Activated CD4-positive, alpha-beta T cell treated with anti-CD3 and anti-CD28 coated beads, Interleukin-2, amount 50 U/mL, for 24 hours (primary cell): ENCODE results near the gene TRAPPC5.

Experiments used
- DNase-seq, 2 donors: peaks; one replicate each; pipeline ENCODE4 v3.0.0-alpha.2; 2020; ENCODE audit warnings: low read depth in 1 of 2, low spot score in 1 of 2

Gene TRAPPC5

GRCh38 chr19:7699003-7699402, 18.4 kb downstream of the TRAPPC5 start:
- no peak for DNase-seq

GRCh38 chr19:7699417-7700401, 19.1 kb downstream of the TRAPPC5 start:
- DNase-seq = peak in 1 of 2 donors; percentile 49

- DNase-seq = no peak
Observed at GRCh38 chr19:7701049-7701653, 20.5 kb downstream of the TRAPPC5 start.

GRCh38 chr19:7701654-7702457, 21.2 kb downstream of the TRAPPC5 start, which contains the start of gene FCER2:
TSS of gene FCER2 (minus strand) at chr19:7702131. CDS start at chr19:7699760, 2,371 bp downstream.
- no peak for DNase-seq

GRCh38 chr19:7703332-7703731, 22.7 kb downstream of the TRAPPC5 start:
- no peak for DNase-seq

GRCh38 chr19:7704280-7705060, 23.8 kb downstream of the TRAPPC5 start:
- no peak for DNase-seq

- peak; percentile 43 to 77 for DNase-seq
Observed at GRCh38 chr19:7705387-7706187, 25.0 kb downstream of the TRAPPC5 start.

GRCh38 chr19:7706188-7706954, 25.7 kb downstream of the TRAPPC5 start:
- no peak for DNase-seq

GRCh38 chr19:7706955-7707456, 26.4 kb downstream of the TRAPPC5 start:
- no peak for DNase-seq

- no peak for DNase-seq
Observed at GRCh38 chr19:7709932-7710460, 29.4 kb downstream of the TRAPPC5 start.

- DNase-seq = no peak
Observed at GRCh38 chr19:7710616-7711015, 30.0 kb downstream of the TRAPPC5 start.

- DNase-seq = no peak
Observed at GRCh38 chr19:7715671-7716070, 35.0 kb downstream of the TRAPPC5 start.

- no peak for DNase-seq
Observed at GRCh38 chr19:7716762-7717161, 36.1 kb downstream of the TRAPPC5 start.

- DNase-seq = no peak
Observed at GRCh38 chr19:7718668-7719067, 38.0 kb downstream of the TRAPPC5 start.

- no peak for DNase-seq
Observed at GRCh38 chr19:7720351-7720750, 39.7 kb downstream of the TRAPPC5 start.

- no peak for DNase-seq
Observed at GRCh38 chr19:7722231-7722651, 41.6 kb downstream of the TRAPPC5 start.

GRCh38 chr19:7725791-7726190, 45.2 kb downstream of the TRAPPC5 start:
- no peak for DNase-seq

- DNase-seq = no peak
Observed at GRCh38 chr19:7729211-7729610, 48.6 kb downstream of the TRAPPC5 start.
